ENCODE results near the gene CYBC1.

DNA sequence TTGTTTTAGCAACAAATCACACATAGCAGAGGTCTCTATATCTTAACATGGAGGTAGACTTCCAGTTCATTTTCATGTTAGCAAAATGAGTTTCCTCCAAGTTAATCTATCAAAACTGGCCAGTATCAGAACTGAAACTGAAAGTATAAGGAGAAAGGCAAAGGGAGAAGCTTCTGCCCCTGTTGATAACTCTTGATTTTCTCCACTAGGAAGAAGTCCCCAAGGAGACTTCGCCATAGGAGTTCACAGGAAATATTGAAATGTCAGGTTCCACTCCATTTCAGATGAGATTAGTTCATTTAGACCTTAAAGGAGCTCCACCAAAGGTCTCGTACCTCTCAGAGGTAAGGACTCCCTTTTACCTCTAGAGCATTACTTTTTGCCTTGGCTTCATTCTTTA, 31.0 kb downstream of the CYBC1 start:
- TF ChIP-seq CTCF (IDR thresholded peaks at IDR 0.05; ENCODE audit: low read length) (no peak), EZH2 (optimal IDR thresholded peaks at IDR 0.05; ENCODE audit: low read depth, low read length) (no peak)

Data from MM.1S (cell line).